Activated T-cell treated with anti-CD3 and anti-CD28 coated beads, Interleukin-2, amount 50 U/mL, for 48 hours (primary cell): ENCODE measurements around the gene EIF2AK3.

Experiments
- DNase-seq, 2 experiments: peaks; one replicate each; pipeline ENCODE4 v3.0.0-alpha.2; 2020

Gene EIF2AK3

GRCh38 chr2:88537640-88538039, 89.6 kb downstream of the EIF2AK3 start:
- DNase-seq, result no peak

- no peak for DNase-seq
These were observed 97.2 kb downstream of the EIF2AK3 start for GRCh38 chr2:88530081-88530480.

GRCh38 chr2:88521445-88522073, 105.7 kb downstream of the EIF2AK3 start:
- DNase-seq, result no peak

- DNase-seq, result no peak
These were observed 109.5 kb downstream of the EIF2AK3 start for GRCh38 chr2:88517759-88518201.
